ENCODE data around the gene BAZ2B. TPM values are rescaled to one million over a fixed set of nuclear protein-coding genes. Genes with fewer than 3 reads are reported as not detected.

The BAZ2B gene
- total and polyA plus RNA-seq, 12 donors, result 18.9 to 137 (median 68.0) TPM

GRCh38 chr2:159396799-159397198 lies 219.5 kb downstream of the BAZ2B start:
- no peak for DNase-seq
- 82 to 96% (median 93%) methylated on average over 1 of the region's 1 CpG for WGBS, 4 donors
- H3K27me3 ChIP-seq, result no peaks in the 10 kb centered on the region
- H3K36me3 ChIP-seq (replicated peaks in 1 of 2), result peaks cover 0 to 16% of the 10 kb centered on the region in 2 donors
- no peak overlapping the region for H3K4me3 ChIP-seq
- TF ChIP-seq, protein P1, sequence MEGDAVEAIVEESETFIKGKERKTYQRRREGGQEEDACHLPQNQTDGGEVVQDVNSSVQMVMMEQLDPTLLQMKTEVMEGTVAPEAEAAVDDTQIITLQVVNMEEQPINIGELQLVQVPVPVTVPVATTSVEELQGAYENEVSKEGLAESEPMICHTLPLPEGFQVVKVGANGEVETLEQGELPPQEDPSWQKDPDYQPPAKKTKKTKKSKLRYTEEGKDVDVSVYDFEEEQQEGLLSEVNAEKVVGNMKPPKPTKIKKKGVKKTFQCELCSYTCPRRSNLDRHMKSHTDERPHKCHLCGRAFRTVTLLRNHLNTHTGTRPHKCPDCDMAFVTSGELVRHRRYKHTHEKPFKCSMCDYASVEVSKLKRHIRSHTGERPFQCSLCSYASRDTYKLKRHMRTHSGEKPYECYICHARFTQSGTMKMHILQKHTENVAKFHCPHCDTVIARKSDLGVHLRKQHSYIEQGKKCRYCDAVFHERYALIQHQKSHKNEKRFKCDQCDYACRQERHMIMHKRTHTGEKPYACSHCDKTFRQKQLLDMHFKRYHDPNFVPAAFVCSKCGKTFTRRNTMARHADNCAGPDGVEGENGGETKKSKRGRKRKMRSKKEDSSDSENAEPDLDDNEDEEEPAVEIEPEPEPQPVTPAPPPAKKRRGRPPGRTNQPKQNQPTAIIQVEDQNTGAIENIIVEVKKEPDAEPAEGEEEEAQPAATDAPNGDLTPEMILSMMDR (IDR thresholded peaks at IDR 0.05), result no peak
- TF ChIP-seq POLR2A (IDR thresholded peaks at IDR 0.05), result no peak
- no peak overlapping the region for H3K27ac ChIP-seq
- intact Hi-C loops (cut with DNase I), result no loop called here
- no peaks in the 10 kb centered on the region for H3K9me3 ChIP-seq (replicated peaks in 1 of 3)
- H3K4me1 ChIP-seq (replicated peaks in 1 of 2), result peaks cover 0 to 16% of the 10 kb centered on the region in 2 donors

DNA sequence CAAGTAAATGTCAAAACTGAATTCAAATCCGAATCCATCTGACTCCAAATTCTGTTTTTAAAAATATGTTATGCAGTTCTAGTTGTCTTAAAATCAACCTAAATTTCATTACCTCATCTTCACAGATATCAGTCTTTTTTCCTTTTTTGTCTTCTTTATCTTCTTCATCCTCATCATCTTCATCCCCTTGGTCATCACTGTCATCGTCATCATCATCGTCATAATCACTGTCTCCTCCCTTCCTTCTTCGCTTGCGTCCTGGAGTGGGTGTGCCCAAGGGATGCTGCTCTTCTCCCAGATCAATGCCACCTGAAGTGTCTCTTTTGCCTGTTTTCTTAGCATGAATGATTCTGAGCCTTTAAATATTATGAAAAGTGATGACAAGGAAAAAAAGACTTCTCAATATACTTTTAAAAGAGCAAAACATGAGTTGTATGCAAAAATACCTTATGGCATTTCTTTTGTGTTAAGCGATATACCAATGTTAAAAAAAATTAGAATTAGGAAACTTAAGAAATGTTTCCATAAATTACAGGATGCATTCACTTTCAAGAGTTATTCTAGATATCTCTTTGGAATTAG lies 233.8 kb downstream of the BAZ2B start:
- TF ChIP-seq, protein P1 (IDR thresholded peaks at IDR 0.05), result no peak
- TF ChIP-seq POLR2A (IDR thresholded peaks at IDR 0.05), result no peak
- intact Hi-C loops (cut with DNase I), result no loop called here
- Histone ChIP-seq H3K27ac (no peak overlapping the region), H3K4me1 (replicated peaks in 1 of 2) (no peaks in the 10 kb centered on the region), H3K27me3 (no peaks in the 10 kb centered on the region), H3K4me3 (no peak overlapping the region), H3K9me3 (replicated peaks in 1 of 3) (no peaks in the 10 kb centered on the region), H3K36me3 (replicated peaks in 1 of 2) (peaks cover 0 to 20% of the 10 kb centered on the region in 2 donors)
- no peak for DNase-seq
- WGBS, 4 donors, result 95 to 99% (median 98%) methylated on average over 6 of the region's 6 CpGs

DNA sequence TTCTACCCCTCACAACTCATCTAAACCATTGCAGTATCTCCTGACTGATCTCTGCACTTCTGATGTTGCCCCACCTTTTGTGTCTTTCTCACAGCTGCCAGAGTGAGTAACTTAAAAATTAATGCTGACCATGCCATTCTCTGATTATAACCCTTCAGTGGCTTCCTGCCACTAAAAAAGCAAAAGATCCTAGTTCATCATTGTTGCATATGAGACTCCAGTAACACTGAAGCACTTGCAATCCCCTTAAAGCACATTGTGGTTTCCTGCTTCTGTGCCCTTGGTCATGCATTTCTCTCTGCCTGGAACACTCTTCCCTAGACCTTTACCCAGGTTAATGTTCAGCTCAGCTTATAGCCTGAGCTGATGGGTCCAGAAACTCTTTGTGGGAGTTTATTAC lies 234.8 kb downstream of the BAZ2B start:
- DNase-seq, result no peak
- Histone ChIP-seq H3K27me3 (no peaks in the 10 kb centered on the region), H3K36me3 (replicated peaks in 1 of 2) (peaks cover 0 to 20% of the 10 kb centered on the region in 2 donors), H3K9me3 (replicated peaks in 1 of 3) (no peaks in the 10 kb centered on the region), H3K4me3 (no peak overlapping the region), H3K4me1 (replicated peaks in 1 of 2) (no peaks in the 10 kb centered on the region), H3K27ac (no peak overlapping the region)
- TF ChIP-seq POLR2A (IDR thresholded peaks at IDR 0.05), result no peak
- TF ChIP-seq, protein P1 (IDR thresholded peaks at IDR 0.05), result no peak
- intact Hi-C loops (cut with DNase I), result no loop called here

- no peak overlapping the region for H3K4me3 ChIP-seq
- no peaks in the 10 kb centered on the region for H3K4me1 ChIP-seq (replicated peaks in 1 of 2)
- H3K9me3 ChIP-seq (replicated peaks in 1 of 3), result no peaks in the 10 kb centered on the region
- H3K27me3 ChIP-seq, result no peaks in the 10 kb centered on the region
- intact Hi-C loops (cut with DNase I), result no loop called here
- H3K27ac ChIP-seq, result no peak overlapping the region
- no peak for TF ChIP-seq POLR2A (IDR thresholded peaks at IDR 0.05)
- TF ChIP-seq, protein P1 (IDR thresholded peaks at IDR 0.05), result no peak
- peaks cover 0 to 14% of the 10 kb centered on the region in 2 donors for H3K36me3 ChIP-seq (replicated peaks in 1 of 2)
- no peak for DNase-seq
- WGBS, 4 donors, result 90 to 100% (median 98%) methylated on average over 1 of the region's 1 CpG
Measured at GRCh38 chr2:159380685-159381239, 235.6 kb downstream of the BAZ2B start.

All from adrenal gland (tissue), 12 donors.